NK-92 (cell line): ENCODE data around the gene ZBTB7C.

Source experiments
- DNase-seq: peaks from one replicate; lab custom pipeline; 2025; ENCODE audit not compliant: unreplicated experiment; lab: John Stamatoyannopoulos, UW

Gene ZBTB7C

DNA sequence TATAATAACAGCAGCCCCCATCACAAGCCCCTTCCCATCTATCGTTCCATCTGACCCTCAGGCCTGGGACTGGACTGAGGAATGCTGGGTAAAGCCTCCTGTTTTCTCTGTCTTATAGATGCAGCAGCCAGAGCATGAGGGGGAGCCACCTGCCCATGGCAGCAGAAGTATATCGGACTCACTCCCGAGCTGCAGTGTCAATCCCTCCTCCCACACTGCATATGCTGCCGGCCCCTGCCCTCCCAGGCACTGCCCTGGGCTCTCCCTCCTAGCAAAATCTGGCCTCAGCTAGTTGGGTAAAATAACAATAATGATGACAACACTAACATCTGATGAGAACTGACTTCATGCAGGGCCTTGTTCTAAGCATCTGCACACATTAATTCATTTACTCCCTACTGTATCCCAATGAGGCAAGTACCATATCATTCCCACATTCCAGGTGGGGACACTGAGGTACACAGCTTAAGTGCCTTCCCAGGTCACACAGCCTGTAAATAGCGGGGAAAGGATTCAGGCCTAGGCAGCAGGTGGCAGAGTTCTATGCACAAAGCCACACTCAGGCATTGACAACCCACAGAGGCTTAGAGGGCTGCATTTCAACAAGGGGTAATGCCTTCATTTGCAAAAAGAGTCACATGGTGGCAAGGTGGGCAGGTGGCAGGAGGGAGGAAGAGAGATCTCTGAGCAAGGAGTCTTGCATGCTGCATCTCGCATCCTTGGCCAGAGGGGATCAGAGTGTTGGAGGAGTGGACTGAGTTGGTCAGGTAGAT is 190.0 kb downstream of the ZBTB7C start:
- DNase-seq: no peak

DNA sequence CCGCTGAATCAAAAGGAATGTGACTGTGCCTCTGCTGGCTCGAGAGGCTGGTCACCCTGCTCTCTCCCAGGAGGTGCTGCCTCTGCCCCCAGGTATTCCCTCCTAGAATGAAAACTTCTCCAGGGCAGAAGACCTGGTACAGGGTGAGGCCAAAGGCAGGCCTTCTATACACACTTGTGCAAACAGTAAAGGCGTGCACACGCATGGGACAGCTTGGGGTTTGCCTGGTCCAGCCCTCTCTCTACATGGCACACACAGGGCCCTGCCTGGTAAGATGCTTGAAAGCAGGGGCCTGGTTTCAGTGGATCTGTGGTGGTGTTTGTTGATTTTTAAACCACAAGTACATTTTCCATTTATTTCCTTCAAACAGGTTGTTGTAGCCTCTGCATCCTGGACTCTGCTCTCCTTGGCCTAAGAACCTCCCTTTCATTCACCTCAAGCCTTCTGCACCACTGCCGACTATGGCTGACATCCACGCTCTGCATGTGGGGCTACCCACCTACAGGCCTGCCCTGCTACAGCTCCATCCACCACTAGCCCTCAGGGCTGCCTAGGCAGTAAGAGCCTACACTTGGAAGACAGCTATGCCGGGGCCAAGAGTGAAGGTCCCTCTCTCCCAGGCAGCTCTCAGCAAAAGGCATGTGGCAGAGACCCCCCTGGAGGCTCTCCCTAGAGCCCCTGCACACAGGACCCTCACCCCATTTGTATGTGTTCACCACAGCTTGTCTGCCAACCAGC is 190.7 kb downstream of the ZBTB7C start:
- no peak for DNase-seq

- no peak for DNase-seq
Measured at GRCh38 chr18:48217258-48218250, 191.6 kb downstream of the ZBTB7C start.

DNA sequence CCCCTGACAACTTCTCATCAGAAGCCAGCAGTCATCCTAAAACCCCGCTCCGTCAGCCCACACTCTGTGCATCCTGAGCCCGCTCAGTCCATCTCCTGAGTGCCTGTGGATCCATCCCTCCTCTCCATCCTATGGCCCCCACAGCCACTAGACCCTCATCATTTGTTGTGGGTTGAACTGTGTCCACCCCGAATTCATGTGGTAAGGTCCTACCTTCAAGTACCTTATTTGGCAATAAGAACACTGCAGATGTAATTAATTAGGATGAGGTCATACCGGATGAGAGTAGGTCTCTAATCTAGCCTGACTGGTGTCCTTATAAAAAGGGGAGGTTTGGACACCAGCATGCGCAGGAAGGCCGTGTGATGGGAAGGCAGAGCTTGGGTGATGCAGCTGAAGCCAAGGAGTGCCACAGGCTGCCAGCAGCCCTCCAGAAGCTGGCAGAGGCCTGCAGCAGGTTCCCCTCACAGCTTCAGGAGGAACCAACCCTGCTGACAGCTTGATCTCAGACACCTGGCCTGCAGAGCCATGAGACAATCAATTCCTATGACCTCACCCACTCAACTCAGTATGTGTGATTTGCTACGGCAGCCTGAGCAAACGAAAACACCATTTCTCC is 192.4 kb downstream of the ZBTB7C start:
- no peak for DNase-seq

DNA sequence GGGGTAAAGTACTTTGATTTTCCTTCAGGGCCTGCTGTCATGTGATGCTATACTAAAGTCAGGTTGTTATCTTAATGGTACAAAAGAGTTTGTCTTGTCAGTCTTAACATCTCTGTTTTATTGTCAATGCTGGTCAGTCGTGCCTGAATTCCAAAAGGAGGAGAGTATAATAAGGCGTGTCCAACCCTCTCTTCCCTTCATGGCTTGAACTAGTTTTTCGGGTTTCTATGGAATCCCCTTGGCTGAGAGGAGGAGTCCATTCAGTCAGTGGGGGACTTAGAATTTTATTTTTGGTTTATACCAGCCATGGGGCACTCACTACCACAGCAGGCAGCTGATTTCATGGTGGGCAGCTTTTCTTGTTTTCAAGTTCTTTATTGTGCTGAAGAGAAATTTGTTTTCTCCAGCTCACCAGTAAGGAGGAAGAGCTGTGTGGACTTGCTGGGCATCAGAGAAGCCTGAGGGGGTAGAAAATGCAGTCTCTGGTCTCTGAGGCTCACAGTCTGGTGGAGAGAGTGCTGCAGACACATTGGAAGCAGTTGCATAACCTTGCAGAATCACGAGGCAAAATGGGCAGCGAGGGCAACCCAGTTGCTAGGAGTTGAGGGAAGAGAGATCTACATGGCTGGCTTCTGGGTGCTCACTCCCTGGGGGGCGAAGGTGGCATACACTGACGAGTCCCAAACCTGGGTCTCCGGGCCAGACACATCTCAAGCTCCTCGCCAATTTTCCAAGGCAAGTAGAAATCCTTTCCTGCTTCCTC is 193.1 kb downstream of the ZBTB7C start:
- no peak for DNase-seq

- no peak for DNase-seq
Measured at GRCh38 chr18:48213791-48214190, 195.4 kb downstream of the ZBTB7C start.

DNA sequence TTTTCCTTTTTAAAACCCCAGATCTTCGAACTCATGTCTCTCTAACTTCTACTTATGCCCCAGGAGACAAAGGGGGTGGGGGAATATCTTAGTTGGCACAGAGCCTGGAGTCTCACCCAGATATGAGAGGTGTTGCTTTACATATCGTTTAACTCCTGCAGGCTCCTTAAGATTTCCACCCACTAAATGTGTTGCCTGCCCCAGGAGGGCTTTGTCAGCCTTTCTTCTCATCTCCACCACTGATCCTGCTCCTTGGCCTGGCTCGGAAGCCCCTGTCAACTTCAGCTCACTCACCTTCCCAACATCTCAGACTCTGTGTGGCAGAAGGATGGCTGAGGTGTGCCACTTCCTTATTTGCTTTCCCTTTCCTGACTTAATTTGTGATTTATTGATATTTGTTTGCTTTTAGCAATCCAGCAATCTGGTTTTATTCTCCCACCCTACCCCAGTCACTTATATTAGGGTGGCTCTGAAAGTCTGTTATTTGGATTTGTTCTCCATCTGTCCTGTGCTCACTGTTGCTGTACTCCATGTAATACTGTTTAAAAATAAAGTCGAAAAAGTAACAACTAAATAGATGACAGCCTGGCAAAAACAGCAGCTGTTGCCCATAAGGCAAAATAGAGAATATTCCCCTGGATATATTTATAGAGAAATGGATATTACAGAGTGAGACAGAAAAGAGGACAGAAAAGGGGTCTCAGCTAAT is 200.6 kb downstream of the ZBTB7C start:
- no peak for DNase-seq

DNA sequence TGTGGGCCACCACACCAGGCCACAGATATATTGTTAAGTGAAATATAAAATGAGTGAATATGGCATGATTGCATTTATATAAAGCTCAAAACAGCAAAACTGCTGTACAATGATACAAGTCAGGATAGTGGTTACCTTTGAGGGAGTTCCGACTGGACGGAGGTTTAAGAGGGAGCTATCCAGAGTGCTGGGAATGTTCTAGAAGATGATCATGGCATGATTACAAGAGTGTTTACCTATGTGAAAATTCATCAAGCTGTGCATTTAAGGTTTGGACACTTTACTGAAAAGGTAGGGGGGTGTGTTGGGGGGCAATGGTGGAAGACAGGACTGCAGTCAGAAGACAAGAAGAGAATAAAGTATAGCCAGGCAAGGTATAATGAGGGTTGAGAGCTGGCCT is 201.4 kb downstream of the ZBTB7C start:
- no peak for DNase-seq

DNA sequence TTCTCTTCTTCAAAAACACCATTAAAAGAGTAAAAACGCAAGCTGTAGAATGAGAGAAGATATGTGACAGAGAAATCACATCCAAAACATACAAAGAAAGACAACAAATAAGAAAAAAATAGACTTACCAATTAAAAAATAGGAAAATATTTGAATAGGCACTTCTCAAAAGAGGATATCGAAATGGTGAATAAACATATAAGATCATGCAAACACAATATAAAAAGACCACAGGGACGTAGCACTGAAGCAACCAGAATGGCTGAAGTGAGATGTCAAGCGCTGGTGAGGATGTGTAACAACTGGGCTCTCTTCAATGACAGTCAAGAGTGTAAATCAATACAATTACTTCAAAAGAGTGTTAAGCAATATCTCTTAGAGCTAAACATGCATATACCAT is 202.3 kb downstream of the ZBTB7C start:
- DNase-seq: no peak

DNA sequence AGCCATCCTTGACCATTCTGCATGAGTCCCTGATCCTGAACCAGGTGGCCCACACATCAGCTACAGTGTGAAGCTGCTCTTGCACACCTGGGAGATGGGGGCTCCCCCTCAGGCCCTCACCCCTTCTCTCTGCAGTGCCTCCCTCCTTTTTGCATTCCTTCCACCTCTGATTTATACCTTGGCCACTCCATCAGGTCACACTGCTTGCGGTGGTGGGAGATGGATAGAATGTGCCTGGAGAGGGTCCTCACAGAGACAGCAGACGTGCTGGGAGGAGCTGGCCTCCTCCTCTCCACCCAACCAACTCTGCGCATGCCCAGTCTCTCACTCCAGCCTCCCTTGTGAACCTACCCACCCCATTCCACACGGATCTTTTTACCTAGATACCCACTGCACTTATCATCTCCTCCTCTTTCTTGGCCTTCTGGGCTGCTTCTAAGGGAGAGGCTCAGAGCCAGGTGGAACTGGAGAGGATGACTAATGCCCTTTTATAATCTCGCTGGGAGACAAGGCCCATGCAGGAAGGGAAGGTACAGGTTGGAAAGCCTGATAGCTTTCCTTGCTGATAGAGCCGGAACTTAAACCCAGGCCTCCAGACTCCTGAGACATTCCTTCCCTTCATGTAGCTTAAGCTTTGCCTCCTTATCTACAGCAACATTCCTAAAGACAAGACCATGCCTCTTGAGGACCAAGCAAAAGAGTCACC is 205.1 kb downstream of the ZBTB7C start:
- DNase-seq: no peak

DNA sequence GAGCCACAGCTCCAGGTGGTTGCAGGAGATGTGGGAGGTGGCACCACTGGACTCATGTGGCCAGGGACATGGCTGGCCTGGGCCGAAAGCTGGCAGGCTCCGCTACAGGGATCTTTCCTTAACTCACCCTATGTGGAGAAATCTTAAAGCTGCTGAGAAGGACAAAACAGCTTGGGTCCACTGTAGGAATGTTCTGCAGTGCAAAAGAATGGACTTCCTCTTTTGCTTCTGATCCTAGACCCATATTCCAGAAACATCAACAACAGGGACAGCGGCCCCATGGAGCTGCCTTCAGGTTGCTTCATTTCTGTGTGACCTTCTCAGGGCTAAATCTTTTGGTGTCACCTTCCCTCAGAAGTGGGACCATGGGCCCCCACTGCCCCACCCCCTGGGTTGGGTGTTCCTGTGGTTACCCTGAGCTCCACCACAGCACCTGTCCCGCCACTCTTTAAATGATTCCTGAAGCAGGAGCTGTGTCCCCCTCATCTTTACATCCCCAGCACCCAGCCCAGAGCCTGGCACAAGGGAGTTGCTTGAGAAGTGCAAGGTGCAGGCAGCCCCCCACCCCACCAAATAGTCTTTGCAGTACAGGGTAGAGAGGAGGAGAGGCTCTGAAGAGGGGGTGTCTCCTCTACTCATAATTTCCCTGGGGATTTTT is 205.8 kb downstream of the ZBTB7C start:
- DNase-seq: no peak

- no peak for DNase-seq
Measured at GRCh38 chr18:48202350-48203260, 206.6 kb downstream of the ZBTB7C start.

DNA sequence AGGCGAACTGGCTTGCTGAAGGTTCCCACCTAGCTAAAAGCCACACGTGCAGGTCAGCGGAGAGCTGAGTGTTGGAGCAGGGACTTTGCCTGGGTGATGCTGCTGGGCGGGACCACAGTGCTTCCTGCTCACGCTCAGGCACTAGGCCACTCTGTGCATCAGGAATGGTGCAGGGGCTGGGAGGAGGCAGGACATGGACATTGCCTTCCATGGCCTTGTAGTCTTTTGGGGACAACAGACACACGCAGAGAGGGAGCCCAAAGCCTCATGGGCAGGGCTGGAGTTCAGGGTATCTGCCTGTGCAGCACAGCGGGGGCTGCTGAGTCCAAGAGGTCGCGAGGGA is 207.2 kb downstream of the ZBTB7C start:
- DNase-seq: no peak

DNA sequence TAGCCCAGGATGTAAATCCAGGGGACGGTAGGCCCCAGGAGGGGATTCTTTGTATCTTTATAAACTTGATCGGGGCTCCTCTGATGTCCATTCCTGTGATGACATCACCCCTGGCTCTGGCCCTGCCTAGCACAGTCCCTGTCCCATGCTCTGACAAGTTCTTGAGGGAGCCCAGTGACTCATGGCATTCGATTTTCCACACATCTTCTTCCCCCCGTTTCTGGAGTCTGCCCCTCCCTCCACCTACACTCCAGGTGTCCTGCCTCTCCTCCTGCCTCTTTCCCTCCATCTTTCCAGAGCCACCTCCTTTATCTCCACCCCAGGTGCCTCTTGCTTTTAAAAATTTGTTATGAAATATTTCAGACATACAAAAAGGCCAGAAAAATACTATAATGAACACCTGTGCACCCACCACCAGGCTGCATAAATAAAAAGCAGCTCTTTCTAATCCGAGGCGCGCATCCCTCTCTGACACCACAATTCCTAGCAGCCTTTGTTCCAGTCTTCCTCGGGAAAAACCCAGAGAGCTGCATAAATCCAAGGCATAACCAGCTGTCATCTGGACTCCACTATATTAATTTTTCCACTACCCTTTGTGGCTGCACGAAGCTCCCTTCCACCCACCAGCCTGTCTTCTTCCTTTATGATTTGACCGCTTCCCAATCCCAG is 207.7 kb downstream of the ZBTB7C start:
- no peak for DNase-seq

GRCh38 chr18:48200631-48201336 is 208.4 kb downstream of the ZBTB7C start:
- DNase-seq: no peak

DNA sequence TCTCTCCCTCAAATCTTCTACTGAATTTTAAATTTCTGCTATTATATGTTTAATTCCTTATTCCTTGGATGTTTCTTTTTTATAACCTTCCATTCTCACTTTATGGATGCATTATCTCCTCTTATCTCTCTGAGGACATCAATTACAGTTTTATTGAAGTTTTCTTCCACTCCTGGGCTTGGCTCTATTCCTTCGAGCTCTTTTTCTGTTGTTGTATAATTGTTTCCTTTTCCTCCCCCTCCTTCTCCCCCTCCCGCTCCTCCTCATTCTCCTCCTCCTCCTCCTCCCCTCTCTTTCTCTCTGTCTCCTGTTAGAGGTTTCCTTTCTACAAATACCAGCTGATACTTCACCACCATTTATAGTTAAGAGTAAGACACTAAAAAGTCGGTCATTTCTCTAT is 209.8 kb downstream of the ZBTB7C start:
- DNase-seq: no peak
